Endothelial cell of umbilical vein (primary cell): ENCODE measurements around the gene IRF5.

Source experiments
- CTCF ChIP-seq, 2 donors: IDR thresholded peaks; 1 replicate in 1 of 2; 2 replicates in 1 of 2; pipeline ENCODE4 v1.5.1; 2011; ENCODE audit warnings: low read length in 2 of 2, mild to moderate bottlenecking in 2 of 2, moderate library complexity in 2 of 2, control low read depth in 1 of 2, inconsistent platforms in 1 of 2, low read depth in 1 of 2; ENCODE audit not compliant: insufficient read depth in 1 of 2; ENCODE audit errors: extremely low read depth in 1 of 2
- EZH2 ChIP-seq: IDR thresholded peaks from 2 replicates; pipeline ENCODE4 v1.6.1; 2012; ENCODE audit warnings: borderline replicate concordance, low read depth, mild to moderate bottlenecking, moderate library complexity, low read length, inconsistent platforms; ENCODE audit not compliant: severe bottlenecking
- POLR2A ChIP-seq: IDR thresholded peaks from 2 replicates; pipeline ENCODE4 v1.6.1; 2012; ENCODE audit warnings: low read depth, mild to moderate bottlenecking, control low read depth, low read length
- POLR2AphosphoS5 ChIP-seq: IDR thresholded peaks from 2 replicates; pipeline ENCODE4 v1.6.1; 2012; ENCODE audit warnings: low read depth, mild to moderate bottlenecking, control low read depth, low read length, moderate library complexity; ENCODE audit not compliant: insufficient read depth

- TF ChIP-seq POLR2A (no peak), CTCF (IDR thresholded peaks at IDR 0.05; ENCODE audit: extremely low read depth in 1 of 2, insufficient read depth in 1 of 2, low read depth in 1 of 2, low read length in 2 of 2) (no peak), EZH2 (no peak), POLR2AphosphoS5 (no peak)
Measured at GRCh38 chr7:128894101-128894440, 43.7 kb upstream of the IRF5 start.
